ENCODE data around the gene BTN3A1.
"Not testable (repeated sequence)": the region's sequence is repeated elsewhere in the genome, so short reads cannot be mapped to it uniquely, and the experiment has no call there.

Gene BTN3A1

GRCh38 chr6:26401987-26402658 is at the start of gene BTN3A1:
Gene BTN3A1, plus strand, starts transcription at chr6:26402275. Its CDS starts 3,289 bp downstream, at chr6:26405564.
- peak; percentile 49 to 56 for DNase-seq

- no peak for DNase-seq
Observed at GRCh38 chr6:26352315-26352714, 49.8 kb upstream of the BTN3A1 start.

- DNase-seq, result no peak
Observed at GRCh38 chr6:26354162-26354561, 47.9 kb upstream of the BTN3A1 start.

GRCh38 chr6:26355366-26355765 is 46.7 kb upstream of the BTN3A1 start:
- DNase-seq, result no peak

- DNase-seq, result not testable (repeated sequence)
Observed at GRCh38 chr6:26357543-26357942, 44.5 kb upstream of the BTN3A1 start.

- DNase-seq, result no peak
Observed at GRCh38 chr6:26358511-26358981, 43.5 kb upstream of the BTN3A1 start.

GRCh38 chr6:26359765-26360164 is 42.3 kb upstream of the BTN3A1 start:
- DNase-seq, result no peak

- DNase-seq, result no peak
Observed at GRCh38 chr6:26360451-26361416, 41.3 kb upstream of the BTN3A1 start.

GRCh38 chr6:26361544-26361943 is 40.5 kb upstream of the BTN3A1 start:
- DNase-seq, result no peak

- DNase-seq, result no peak
Observed at GRCh38 chr6:26362093-26362835, 39.8 kb upstream of the BTN3A1 start.

- DNase-seq, result no peak
Observed at GRCh38 chr6:26362836-26363220, 39.2 kb upstream of the BTN3A1 start.

- no peak for DNase-seq
Observed at GRCh38 chr6:26363882-26364701, 38.0 kb upstream of the BTN3A1 start.

- no peak for DNase-seq
Observed at GRCh38 chr6:26365633-26365995, 36.5 kb upstream of the BTN3A1 start.

GRCh38 chr6:26366504-26366903 is 35.6 kb upstream of the BTN3A1 start:
- no peak for DNase-seq

- no peak for DNase-seq
Observed at GRCh38 chr6:26367114-26367513, 35.0 kb upstream of the BTN3A1 start.

GRCh38 chr6:26371813-26372212 is 30.3 kb upstream of the BTN3A1 start:
- not testable (repeated sequence) for DNase-seq

- no peak for DNase-seq
Observed at GRCh38 chr6:26372308-26373144, 29.5 kb upstream of the BTN3A1 start.

GRCh38 chr6:26375270-26375669 is 26.8 kb upstream of the BTN3A1 start:
- DNase-seq, result no peak

- DNase-seq, result no peak
Observed at GRCh38 chr6:26377719-26378118, 24.4 kb upstream of the BTN3A1 start.

GRCh38 chr6:26378143-26378542 is 23.9 kb upstream of the BTN3A1 start:
- not testable (repeated sequence) for DNase-seq

- no peak for DNase-seq
Observed at GRCh38 chr6:26379292-26379691, 22.8 kb upstream of the BTN3A1 start.

Measured in stimulated activated CD4-positive, alpha-beta T cell treated with anti-CD3 and anti-CD28 coated beads, Interleukin-4, amount 100 ng/mL, for 4 hours (primary cell).